AG08395 (cell line): ENCODE measurements around the gene DDX46.
"Not testable (repeated sequence)": the region's sequence is repeated elsewhere in the genome, so short reads cannot be mapped to it uniquely, and the experiment has no call there.

Experiments used
- DNase-seq: peaks from one replicate; pipeline ENCODE4 v3.0.0; 2012; ENCODE audit warnings: mixed read lengths, low spot score

Gene DDX46

GRCh38 chr5:134784946-134785620 lies 26.5 kb downstream of the DDX46 start:
- DNase-seq: peak; percentile 65

DNA sequence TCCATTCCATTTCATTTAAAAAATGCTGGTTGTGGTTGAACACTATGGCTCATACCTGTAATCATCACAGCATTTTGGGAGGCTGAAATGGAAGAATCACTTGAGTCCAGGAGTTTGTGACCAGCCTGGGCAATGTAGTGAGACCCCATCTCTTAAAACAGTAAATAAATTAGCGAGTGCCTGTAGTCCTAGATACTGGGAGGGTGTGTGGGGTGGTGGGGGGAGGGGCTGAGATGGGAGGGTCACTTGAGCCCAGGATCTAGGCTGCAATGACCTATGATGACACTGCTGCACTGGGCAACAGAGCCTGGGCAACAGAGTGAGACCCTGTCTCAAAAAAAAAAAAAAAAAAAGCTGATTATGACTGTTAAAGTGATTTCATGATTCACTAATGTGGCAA lies 29.1 kb downstream of the DDX46 start:
- no peak for DNase-seq

DNA sequence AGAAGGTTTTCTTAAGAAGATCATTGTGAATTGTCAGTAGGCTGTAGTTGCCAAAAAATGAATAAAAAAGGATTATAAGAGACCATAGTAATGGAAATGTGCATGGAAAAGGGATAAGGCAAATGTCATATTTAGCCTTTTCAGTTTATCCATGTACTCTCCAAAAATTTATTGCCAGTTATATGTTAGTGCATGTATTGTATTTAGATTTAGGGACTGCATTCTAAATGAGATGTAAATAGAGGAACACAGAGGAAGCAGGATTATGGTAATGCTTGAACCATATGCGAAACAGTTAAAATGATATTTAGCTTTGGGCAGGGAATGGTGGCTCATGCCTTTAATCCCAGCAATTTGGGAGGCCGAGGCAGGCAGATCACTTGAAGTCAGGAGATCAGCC lies 33.0 kb downstream of the DDX46 start:
- DNase-seq: no peak

- no peak for DNase-seq
These were observed 33.7 kb downstream of the DDX46 start for GRCh38 chr5:134792286-134792685.

GRCh38 chr5:134793111-134793510 lies 34.5 kb downstream of the DDX46 start:
- DNase-seq: no peak

GRCh38 chr5:134794082-134794481 lies 35.5 kb downstream of the DDX46 start:
- no peak for DNase-seq

DNA sequence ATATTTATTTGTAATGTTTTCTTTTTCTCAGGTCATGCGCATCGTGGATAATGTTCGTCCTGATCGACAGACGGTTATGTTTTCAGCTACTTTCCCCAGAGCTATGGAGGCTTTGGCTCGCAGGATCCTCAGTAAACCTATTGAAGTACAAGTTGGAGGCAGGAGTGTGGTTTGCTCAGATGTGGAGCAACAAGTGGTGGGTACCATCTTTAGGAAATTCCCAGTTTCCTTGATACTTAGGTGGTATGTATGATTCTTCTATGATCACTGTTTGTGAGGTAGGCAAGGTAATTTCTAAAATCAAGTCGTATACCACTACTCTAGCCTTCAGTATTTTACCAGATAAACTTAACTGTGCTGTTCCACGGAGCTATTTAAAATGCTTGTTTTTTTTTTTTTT lies 36.2 kb downstream of the DDX46 start:
- no peak for DNase-seq

DNA sequence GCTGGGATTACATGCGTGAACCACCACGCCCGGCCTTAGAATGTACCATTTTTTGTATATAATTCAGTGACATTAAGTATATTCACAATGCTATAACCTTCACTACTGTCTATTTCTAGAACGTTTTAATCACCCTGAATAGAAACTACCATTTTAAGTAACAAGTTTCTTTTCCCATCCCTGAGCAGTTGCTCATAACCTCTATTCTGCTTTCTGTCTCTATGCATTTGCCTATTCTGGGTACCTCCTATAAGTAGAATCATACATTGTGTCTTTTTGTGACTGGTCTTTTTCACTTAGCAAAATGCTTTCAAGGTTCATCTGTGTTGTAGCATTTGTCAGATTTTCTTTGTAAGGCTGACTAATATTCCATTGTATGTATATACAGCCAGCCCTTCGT lies 39.9 kb downstream of the DDX46 start:
- DNase-seq: no peak

- DNase-seq: no peak
These were observed 45.2 kb downstream of the DDX46 start for GRCh38 chr5:134803821-134804220.

DNA sequence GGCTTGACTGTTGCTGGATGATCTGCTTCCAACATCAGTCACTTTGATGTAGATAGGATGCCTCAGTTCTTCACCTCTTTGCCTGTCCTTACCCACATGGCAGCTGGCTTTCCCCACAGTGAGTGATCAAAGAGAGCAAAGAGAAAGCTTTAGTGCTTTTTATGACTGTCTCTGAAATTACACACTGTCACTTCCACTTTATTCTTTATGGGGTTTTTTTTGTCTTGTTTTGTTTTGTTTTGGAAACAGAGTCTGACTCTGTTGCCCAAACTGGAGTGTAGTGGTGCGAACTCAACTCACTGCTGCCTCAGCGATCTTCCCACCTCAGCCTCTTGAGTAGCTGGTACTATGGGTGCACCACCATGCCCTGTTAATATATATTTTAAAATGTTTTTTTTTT lies 54.8 kb downstream of the DDX46 start:
- DNase-seq: no peak

- DNase-seq: no peak
These were observed 55.2 kb downstream of the DDX46 start for GRCh38 chr5:134813827-134814226.

- DNase-seq: no peak
These were observed 58.4 kb downstream of the DDX46 start for GRCh38 chr5:134817006-134817405.

- no peak for DNase-seq
These were observed 60.2 kb downstream of the DDX46 start for GRCh38 chr5:134818776-134819175.

DNA sequence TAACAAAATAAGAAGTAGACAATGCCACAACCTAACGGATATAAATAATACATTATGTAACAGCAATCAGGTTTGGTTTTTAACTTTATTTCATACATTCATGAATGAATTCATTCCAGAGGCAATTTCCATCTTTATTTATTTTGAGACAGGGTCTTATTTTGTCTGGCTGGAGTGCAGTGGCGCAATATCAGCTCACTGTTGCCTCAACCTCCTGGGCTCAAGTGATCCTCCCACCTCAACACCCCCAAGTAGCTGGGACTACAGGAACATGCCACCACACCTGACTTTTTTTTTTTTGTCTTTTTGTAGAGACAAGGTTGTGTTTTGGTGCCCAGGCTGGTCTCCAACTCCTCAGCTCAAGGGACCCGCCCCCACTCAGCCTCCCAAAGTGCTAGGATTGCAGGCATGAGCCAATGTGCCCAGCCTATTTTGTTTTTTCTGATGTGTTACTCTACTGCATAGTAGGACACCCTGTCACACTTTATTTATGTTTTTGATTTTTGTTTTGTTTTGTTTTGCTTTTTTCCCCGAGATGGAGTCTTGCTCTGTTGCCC lies 60.9 kb downstream of the DDX46 start:
- no peak for DNase-seq

DNA sequence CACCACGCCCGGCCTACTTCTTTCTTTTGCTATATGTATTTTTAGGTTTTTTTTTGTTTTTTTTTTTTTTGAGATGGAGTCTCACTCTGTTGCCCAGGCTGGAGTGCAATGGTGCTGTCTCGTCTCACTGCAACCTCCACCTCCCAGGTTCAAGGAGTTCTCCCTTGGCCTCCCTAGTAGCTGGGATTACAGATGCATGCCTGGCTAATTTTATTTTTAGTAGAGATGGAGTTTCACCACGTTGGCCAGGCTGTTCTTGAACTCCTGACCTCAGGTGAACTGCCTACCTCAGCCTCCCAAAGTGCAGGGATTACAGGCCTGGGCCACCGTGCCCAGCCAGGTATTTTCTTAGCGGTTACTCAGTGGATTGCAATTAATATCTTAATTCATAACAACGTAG lies 63.3 kb downstream of the DDX46 start:
- no peak for DNase-seq

DNA sequence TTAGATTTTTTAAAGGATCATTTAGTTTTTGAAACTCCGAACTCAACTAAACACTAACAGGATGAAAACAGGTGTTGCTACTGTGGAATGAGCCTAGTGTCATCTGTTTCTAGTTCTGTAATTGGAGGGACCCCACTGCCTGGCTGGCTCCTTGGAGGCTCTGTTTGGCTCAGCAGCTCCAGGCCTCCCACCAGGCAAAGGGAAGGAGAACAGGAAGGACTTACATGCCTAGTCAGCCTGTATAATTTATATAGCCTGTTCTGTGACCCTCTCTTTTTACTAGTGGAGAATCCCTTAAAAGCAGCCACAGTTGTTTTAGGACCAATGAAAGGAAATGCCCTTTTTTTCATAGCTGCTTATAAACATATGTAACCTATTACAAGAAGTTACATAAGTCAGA lies 66.1 kb downstream of the DDX46 start:
- DNase-seq: no peak

- no peak for DNase-seq
These were observed 66.6 kb downstream of the DDX46 start for GRCh38 chr5:134825212-134825611.

- DNase-seq: no peak
These were observed 74.9 kb downstream of the DDX46 start for GRCh38 chr5:134833340-134834032.

DNA sequence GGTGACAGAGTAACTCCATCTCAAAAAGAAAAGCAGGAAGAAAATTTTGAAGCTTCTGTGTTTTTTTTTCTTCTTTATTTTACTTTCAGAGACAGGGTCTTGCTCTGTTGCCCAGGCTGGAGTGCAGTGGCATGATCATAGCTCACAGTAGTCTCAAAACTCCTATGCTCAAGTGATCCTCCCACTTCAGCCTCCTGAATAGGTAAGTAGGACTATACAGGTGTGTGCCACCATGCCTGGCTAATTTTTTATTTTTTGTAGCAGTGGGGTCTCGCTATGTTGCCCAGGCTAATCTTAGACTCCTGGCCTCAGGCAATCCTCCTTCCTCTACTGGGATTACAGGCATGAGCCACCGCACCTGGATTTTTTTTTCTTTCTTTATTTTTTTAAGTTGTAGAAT lies 77.0 kb downstream of the DDX46 start:
- DNase-seq: no peak

- DNase-seq: no peak
These were observed 79.1 kb downstream of the DDX46 start for GRCh38 chr5:134837530-134838181.

- not testable (repeated sequence) for DNase-seq
These were observed 79.8 kb downstream of the DDX46 start for GRCh38 chr5:134838361-134838760.

DNA sequence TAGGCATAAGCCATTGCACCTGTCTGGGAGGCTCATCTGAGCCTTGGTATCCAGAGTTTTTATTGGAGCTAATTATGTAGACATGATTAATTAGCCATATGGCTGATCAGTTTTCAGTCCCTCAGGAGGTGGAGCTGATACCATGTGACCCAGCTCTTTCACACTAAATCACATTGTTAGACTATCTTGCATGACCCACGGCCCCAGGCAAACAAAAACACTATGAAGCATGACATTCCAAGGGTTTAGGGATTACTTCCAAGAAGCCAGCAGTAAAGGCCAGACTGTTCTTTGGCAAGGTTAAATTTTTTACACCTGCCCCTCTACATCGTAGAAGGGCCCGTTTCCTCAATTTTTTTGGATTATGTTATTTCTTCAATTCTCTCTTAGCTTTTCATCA lies 82.2 kb downstream of the DDX46 start:
- no peak for DNase-seq

- no peak for DNase-seq
These were observed 85.7 kb downstream of the DDX46 start for GRCh38 chr5:134844252-134844651.
